ENCODE results near the gene MYO9A.

DNA sequence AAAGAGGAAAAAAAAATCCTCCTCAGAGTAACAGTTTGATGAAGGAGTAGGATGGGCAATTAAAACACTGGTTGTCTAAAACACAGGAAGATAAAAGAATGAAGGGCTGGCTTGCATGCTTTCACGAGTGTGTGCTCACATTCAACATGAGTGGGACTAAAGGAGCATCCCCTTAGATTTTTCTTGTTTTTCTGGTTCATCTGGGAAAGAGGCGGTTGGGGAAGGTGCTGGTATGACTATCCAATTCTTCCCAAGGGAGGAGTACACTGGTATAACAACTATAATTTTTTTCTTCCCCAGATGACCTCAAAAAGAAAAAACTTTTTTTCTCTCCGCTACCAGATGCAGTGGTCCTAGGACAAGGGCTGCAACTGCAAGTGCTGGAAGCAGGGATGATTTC lies 143.7 kb downstream of the MYO9A start:
- TF ChIP-seq, protein P1, sequence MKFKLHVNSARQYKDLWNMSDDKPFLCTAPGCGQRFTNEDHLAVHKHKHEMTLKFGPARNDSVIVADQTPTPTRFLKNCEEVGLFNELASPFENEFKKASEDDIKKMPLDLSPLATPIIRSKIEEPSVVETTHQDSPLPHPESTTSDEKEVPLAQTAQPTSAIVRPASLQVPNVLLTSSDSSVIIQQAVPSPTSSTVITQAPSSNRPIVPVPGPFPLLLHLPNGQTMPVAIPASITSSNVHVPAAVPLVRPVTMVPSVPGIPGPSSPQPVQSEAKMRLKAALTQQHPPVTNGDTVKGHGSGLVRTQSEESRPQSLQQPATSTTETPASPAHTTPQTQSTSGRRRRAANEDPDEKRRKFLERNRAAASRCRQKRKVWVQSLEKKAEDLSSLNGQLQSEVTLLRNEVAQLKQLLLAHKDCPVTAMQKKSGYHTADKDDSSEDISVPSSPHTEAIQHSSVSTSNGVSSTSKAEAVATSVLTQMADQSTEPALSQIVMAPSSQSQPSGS (IDR thresholded peaks at IDR 0.05; ENCODE audit: low read length) = no peak
- TF ChIP-seq RFX5 (IDR thresholded peaks at IDR 0.05; ENCODE audit: low read depth, low read length) = no peak
- TF ChIP-seq NFYB (IDR thresholded peaks at IDR 0.05; ENCODE audit: insufficient read depth, low read depth, low read length) = no peak
- no peak for TF ChIP-seq MTA2 (IDR thresholded peaks at IDR 0.05; ENCODE audit: low read depth)
- TF ChIP-seq, protein P2, sequence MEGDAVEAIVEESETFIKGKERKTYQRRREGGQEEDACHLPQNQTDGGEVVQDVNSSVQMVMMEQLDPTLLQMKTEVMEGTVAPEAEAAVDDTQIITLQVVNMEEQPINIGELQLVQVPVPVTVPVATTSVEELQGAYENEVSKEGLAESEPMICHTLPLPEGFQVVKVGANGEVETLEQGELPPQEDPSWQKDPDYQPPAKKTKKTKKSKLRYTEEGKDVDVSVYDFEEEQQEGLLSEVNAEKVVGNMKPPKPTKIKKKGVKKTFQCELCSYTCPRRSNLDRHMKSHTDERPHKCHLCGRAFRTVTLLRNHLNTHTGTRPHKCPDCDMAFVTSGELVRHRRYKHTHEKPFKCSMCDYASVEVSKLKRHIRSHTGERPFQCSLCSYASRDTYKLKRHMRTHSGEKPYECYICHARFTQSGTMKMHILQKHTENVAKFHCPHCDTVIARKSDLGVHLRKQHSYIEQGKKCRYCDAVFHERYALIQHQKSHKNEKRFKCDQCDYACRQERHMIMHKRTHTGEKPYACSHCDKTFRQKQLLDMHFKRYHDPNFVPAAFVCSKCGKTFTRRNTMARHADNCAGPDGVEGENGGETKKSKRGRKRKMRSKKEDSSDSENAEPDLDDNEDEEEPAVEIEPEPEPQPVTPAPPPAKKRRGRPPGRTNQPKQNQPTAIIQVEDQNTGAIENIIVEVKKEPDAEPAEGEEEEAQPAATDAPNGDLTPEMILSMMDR (IDR thresholded peaks at IDR 0.05 in 2 of 3, conservative IDR thresholded peaks at IDR 0.05 in 1 of 3; ENCODE audit: control insufficient read depth in 2 of 3, extremely low read depth in 1 of 3, insufficient read depth in 1 of 3, low read depth in 3 of 3, low read length in 3 of 3) = no peak
- no peak for TF ChIP-seq SREBF1 (IDR thresholded peaks at IDR 0.05; ENCODE audit: low read length)
- no peak for TF ChIP-seq SREBF2 (IDR thresholded peaks at IDR 0.05; ENCODE audit: low read length)

Data from GM12878 (cell line).